GM18873 (cell line): ENCODE results near the gene SCAF1.

Source experiments
- ATAC-seq: cut with Tn5 transposase; IDR thresholded peaks from one replicate; pipeline ENCODE4 v1.9.1; 2021; ENCODE audit warnings: mild to moderate bottlenecking, moderate library complexity, moderate number of reproducible peaks; ENCODE audit not compliant: unreplicated experiment, low FRiP score

Gene SCAF1

DNA sequence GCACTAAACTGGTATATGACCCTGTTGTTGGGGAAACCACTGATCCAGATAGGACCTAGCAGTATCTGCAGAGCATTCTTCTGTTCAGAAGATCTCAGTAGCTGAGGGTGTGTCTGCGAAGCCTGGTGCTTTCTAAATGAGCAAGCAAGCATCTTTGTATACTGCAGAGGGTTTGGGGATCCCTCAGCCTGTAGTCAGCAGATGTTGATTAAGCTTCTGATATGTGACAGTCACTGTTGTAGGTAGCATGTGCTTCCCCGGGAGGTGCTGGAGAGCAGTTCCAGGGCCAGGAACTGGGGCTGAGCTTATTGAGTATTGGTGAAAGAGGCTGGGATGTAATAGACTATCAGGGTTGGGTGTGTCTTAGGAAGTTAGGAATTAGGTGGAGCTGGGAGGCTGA lies 1.5 kb downstream of the SCAF1 start:
- no peak for ATAC-seq

DNA sequence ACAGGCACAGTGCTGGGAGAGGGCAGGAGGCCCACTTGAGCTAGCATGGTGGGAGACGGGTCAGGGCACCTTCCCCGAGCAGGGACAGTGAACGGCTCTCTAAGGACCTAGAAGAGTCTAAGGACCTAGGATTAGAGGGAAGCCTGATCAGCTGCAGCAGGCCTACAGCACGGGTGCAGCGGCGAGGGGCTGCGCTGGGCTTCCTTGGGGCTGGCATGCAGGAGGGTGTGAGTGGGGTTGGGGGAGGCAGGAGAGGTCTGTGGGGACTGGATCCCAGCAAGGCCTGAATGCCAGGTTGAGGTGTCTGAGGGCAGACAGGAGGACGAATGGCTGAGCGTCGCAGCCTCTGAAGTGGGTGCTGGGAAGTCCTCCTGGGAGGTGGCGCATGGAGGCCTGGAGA lies 3.6 kb downstream of the SCAF1 start:
- ATAC-seq = no peak

DNA sequence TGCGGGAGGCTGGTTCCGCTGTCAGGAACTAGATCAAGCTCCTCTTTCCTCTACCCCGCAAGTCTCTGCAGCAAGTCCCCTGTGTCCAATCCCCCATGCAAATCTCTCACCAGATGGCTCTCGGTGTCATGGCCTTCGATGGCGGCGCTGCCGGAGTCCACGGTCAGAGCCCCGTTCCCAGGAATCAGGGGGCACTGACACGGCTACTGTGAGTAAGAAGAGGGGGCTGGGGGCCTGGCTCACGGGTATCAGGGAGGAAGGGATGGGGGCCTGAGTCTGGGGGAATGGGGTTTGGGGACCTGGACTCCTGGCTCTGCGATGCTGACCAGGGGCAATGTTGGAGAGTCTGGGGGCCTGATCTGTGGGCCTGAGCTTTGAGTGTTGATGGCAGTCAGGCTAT lies 4.0 kb downstream of the SCAF1 start:
- ATAC-seq = no peak

DNA sequence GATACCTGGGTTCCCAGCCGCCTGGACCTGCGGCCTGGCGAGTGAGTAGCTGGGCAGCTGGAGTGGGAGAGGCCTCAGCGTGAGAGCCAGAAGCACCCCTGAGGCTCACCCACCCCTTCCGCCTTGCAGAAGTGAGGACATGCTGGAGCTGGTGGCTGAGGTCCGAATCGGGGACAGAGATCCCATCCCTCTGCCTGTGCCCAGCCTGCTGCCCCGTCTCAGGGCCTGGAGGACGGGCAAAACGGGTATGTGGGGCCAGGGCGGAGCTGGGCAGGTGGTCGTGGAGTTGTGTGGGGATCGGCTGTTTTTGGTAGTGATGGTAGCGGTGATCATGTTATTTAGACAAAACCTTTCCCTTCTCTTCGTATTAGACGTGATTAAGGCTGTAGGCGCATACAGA lies 4.6 kb downstream of the SCAF1 start:
- no peak for ATAC-seq

DNA sequence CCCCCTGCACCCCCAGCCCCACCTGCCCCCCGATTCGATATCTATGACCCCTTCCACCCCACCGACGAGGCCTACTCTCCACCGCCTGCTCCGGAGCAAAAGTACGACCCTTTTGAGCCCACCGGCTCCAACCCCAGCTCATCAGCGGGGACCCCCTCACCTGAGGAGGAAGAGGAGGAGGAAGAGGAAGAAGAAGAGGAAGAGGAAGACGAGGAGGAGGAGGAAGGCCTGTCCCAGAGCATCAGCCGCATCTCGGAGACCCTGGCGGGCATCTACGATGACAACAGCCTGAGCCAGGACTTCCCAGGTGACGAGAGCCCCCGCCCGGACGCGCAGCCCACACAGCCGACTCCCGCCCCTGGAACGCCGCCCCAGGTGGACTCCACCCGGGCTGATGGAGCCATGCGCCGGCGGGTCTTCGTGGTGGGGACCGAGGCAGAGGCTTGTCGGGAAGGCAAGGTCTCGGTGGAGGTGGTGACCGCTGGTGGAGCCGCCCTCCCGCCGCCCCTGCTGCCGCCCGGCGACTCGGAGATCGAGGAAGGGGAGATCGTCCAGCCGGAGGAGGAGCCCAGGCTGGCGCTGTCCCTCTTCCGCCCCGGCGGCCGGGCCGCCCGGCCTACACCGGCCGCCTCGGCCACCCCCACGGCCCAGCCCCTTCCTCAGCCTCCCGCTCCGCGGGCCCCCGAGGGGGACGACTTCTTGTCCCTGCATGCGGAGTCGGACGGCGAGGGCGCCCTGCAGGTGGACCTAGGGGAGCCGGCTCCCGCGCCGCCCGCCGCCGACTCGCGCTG lies 9.2 kb downstream of the SCAF1 start:
- no peak for ATAC-seq

DNA sequence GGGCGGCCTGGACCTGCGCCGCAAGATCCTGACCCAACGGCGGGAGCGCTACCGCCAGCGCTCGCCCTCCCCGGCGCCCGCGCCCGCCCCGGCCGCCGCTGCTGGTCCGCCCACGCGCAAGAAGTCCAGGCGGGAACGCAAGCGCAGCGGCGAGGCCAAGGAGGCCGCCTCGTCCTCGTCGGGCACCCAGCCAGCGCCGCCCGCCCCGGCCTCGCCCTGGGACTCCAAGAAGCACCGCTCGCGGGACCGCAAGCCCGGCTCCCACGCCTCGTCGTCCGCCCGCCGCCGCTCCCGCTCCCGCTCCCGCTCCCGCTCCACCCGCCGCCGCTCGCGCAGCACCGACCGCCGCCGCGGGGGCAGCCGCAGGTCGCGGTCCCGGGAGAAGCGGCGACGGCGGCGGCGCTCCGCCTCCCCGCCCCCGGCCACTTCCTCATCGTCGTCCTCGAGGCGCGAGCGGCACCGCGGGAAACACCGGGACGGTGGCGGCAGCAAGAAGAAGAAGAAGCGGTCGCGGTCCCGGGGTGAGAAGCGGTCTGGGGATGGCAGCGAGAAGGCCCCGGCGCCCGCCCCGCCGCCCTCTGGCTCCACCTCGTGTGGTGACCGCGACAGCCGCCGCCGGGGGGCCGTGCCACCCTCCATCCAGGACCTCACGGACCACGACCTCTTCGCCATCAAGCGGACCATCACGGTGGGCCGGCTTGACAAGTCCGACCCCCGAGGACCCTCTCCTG lies 10.0 kb downstream of the SCAF1 start:
- ATAC-seq = no peak

DNA sequence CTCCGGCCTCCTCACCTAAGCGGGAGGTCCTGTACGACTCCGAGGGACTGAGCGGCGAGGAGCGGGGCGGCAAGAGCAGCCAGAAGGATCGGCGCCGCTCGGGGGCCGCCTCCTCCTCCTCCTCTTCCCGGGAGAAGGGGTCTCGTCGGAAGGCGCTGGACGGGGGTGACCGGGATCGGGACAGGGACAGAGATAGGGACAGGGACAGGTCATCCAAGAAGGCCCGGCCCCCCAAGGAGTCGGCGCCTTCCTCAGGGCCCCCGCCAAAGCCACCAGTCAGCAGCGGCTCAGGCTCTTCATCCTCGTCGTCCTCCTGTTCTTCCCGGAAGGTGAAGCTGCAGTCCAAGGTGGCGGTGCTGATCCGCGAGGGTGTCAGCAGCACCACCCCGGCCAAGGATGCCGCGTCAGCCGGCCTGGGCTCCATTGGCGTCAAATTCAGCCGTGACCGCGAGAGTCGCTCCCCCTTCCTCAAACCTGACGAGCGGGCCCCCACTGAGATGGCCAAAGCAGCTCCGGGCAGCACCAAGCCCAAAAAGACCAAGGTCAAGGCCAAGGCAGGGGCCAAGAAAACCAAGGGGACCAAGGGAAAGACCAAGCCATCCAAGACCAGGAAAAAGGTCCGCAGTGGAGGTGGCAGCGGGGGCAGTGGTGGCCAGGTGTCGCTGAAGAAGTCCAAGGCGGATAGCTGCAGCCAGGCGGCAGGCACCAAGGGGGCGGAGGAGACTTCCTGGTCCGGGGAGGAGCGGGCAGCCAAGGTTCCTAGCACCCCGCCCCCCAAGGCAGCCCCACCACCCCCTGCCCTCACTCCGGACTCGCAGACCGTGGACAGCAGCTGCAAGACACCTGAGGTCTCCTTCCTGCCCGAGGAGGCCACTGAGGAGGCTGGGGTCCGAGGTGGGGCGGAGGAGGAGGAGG lies 10.8 kb downstream of the SCAF1 start:
- ATAC-seq = no peak

DNA sequence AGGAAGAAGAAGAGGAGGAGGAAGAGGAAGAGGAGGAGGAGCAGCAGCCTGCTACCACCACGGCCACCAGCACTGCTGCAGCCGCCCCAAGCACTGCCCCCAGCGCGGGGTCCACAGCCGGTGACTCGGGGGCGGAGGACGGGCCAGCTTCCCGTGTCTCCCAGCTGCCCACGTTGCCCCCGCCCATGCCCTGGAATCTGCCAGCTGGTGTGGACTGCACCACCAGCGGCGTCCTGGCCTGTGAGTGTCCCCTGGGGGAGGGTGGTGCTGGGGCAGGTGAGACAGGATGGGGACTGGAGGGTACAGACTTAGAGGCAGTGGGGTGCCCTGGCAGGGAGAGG lies 11.4 kb downstream of the SCAF1 start:
- ATAC-seq = no peak

DNA sequence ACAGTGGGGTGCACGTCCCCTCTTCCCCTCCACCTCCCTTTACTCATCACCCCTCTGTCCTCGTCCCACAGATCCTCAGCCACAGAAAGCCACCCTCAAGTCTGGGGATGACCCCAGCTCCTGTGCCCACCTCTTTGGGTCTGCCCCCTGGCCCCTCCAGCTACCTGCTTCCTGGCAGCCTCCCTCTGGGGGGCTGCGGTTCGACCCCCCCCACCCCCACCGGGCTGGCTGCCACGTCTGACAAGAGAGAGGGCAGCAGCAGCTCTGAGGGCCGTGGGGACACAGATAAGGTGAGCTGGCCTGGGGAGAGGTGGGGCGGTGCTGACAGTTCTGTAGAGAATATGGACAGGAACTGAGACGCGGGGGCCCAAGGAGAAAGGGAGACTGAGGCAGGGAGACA lies 12.6 kb downstream of the SCAF1 start:
- no peak for ATAC-seq

DNA sequence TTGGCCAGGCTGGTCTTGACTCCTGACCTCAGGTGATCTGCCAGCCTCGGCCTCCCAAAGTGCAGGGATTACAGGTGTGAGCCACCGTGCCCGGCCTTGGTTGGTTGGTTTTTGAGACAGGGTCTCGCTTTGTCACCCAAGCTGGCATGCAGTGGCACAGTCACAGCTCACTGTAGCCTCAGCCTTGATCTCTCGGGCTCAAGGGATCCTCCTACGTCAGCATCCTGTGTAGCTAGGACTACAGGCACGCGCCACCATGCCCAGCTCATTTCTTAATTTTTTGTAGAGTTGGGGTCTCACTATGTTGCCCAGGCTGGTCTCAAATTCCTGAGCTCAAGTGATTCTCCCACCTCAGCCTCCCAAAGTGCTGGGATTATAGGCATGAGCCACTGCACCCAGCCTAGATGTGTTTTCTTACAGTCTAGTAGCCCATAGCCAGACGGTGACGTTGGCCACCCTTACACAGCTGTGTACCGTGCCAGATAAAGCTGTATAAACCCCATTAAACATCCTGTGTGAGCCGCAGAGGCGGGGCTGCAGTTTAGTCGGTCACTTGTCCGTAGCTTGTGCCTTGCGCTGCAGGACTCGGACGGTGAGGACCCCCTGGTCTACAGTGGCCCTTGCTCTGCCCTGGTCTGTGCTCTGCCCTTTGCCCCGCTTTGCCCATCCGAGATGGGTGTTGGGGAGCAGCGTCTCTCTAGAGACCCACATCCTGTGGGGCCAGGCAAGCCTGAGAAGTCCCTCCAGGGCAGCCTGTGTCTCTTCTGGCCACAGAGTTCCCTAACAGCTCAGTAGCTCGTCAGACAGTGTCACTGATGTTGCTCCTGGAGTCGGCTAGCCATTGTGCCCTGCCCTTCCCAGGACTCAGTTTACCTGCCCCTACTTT lies 13.8 kb downstream of the SCAF1 start:
- ATAC-seq = no peak

DNA sequence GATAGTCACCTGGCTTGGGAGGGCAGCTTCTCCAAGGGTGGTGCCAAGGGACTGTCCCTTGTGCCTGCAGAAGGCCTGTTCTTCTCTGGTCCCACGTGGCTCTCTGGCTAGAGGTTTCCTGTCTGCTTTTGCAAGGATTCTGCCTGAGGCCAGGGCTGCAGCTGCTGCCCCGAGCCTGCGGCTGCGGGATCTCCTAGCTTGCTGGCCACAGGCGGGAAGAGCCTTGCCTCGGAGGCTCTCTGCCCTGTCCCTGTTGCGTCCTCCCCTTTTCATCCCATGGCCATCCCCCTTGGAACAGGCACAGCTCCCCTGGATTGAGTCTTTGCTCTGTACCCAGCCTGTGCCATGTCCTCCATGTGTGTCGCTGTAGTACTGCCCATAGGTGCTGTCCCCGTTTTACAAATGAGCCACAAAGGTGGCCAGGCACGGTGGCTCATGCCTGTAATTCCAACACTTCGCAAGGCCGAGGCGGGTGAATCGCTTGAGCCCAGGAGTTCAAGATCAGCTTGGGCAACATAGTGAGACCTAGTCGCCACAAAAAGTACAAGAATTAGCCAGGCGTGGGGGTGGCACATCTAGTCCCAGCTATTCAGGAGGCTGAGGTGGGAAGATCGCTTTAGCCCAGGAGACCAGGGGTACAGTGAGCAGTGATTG lies 14.6 kb downstream of the SCAF1 start:
- ATAC-seq = no peak

DNA sequence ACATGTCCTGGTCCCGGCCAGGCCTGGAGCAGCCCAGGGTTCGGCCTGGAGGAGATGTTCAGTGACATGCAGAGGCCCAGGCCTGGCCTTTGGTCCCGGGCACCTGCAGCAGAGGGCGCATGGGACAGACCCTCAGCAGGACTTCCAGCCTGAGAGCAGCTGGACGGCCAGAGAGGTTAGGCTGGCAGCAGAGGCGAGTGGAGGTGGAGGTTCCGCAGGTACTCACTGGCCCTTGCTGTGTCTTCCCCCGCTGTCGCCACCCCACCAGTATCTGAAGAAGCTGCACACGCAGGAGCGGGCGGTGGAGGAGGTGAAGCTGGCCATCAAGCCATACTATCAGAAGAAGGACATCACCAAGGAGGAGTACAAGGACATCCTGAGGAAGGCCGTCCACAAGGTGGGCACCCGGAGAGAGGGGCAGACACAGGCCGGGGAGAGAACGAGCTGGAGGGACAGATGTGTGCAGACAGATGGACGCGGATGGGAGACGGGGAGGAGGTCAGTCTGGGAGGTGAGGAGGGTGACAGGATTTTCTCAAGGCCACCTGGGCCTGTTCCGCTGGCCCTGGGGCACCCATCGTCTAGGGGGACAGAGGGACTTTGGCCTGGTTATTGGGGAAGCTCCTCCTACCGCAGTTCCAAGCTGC lies 15.6 kb downstream of the SCAF1 start:
- no peak for ATAC-seq

DNA sequence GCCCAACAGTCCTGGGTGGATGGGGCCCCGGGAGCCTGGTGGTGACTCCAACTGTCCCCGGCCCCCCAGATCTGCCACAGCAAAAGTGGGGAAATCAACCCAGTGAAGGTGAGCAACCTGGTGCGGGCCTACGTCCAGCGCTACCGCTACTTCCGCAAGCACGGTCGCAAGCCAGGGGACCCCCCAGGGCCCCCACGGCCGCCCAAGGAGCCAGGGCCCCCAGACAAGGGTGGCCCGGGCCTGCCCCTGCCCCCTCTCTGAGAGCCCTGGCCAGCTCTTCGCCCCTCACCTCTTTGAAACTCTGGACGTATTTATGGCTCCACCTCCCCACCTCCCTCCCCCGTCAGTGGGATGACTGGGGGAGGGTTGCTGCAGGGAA lies 16.1 kb downstream of the SCAF1 start:
- no peak for ATAC-seq

DNA sequence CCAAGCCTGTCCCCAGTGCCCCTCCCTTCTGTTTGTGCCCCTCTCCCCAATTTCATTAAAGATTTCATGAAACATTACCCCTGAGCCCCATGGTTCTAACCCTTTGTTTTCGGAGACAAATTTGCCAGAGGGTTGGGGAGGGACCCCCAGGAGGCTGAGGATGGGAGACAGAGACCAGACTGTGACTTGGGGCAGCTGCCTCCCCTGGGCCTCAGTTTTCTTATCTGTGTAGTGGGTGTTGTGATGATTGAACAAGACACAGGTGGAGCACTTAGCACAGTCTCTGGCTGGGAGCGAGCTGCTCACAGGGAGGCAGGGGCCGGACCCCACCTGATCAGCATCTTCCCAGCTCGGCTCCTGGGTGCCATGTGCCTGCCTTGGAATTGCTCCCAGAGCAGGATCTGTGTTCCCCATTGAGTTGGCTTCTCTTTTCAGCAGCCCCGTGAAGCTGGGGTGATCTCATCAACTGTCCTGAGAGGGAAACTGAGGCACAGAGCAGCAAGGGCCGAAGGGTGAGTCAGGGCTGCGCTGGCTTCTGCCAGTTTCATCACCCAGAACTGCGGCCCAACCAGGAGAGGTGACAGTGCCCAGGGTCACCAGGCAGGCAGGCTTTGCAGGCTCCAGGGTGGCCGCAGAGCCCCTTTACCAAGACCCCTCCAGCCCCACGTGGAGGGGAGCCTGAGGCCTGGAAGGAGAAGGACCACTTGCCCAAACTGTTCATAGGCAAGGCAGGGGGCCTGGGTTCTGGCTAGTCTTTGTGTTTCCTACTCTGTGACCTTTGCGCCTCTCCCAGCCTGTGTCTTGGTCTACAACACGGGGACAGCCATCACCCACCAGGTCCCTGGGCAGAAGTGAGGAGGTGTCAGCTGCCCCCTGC lies 16.8 kb downstream of the SCAF1 start:
- no peak for ATAC-seq

DNA sequence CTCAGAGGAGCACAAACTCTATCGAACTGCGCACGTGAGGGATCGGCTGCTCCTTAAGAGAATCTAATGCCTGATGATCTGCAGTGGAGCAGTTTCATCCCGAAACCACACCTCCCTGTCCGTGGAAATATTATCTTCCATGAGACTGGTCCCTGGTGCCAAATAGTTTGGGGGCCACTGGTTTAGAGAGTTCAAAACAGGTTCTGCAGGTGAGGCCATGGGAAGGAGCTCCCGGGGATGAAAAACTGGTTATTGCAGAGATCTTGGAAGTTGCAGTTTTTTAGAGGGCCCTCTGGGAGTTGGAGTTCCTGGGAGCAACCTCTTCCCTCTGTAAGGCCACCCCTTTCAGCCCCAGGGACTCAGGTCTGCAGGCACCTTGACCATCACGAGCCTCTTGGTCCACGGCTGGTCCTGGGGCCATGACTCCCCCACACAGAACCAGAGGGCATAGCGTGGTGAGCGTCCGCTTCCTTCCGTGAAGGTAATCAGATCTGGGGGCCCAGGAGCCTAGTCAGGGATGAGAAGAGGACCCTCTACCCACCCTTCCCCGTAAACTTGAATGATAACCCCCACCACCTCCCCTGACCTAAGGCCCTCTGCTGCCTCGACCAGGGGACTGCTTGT lies 18.4 kb downstream of the SCAF1 start:
- no peak for ATAC-seq

DNA sequence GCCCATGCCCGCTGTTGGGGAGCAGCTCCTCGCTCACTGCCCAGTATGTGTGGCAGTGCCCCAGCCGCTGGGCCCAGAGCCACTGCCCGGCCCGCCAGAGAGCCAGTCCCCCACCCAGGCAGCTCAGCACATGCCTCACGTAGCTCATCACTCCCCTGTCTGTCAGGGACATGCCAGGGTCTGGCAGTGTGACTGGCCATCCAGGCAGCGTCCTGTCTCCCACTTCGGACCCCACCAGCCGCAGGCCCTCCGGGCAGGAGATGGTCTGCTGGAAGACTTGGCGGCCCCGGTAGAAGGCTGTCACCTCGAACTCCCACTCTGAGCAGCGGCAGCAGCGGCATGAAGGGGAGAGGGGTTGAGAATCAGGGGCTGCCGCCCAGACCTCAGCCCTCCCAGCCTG lies 20.0 kb downstream of the SCAF1 start:
- no peak for ATAC-seq

DNA sequence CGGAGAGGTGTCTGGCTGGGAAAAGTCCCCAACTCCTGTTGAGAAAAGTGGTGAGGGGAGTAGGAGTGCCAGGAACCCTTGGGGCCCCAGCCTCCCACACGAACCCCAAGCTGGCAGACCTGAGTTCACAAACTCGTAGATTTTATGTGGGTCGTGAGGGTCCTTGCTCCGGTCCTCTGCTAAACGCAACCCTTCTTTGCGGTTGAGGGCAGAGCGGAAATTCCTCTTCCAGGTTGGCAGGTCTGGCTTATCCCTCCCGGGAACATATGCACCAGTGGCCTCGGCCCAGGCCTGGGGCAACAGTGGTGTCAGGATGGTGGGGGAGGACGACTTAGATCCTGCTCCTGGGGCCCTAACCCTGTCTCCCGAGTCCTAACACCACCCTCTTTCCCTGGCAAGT lies 21.2 kb downstream of the SCAF1 start:
- ATAC-seq = no peak
